ENCODE data around the gene PDCD4.
"Not testable (repeated sequence)": the region's sequence is repeated elsewhere in the genome, so short reads cannot be mapped to it uniquely, and the experiment has no call there.

PDCD4 gene

DNA sequence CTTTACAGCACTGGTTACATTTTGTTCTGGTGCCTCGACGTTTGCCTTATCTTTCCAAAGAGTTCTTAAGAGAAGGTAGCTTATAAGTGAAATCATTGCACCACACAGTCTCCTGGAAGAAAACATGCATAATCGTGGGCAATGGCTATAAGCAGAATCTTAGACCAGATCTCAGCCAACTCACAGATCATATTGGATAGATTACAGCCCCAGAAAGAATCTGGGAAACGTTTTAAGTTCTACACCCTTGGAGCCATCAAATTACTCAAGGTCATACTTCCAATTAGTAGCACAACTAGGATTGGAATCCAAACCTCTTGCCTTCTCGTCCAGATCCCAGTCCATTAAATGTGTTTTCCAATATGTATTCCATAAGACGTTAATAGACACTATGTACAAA is 8.8 kb upstream of the PDCD4 start:
- TF ChIP-seq, protein P1, sequence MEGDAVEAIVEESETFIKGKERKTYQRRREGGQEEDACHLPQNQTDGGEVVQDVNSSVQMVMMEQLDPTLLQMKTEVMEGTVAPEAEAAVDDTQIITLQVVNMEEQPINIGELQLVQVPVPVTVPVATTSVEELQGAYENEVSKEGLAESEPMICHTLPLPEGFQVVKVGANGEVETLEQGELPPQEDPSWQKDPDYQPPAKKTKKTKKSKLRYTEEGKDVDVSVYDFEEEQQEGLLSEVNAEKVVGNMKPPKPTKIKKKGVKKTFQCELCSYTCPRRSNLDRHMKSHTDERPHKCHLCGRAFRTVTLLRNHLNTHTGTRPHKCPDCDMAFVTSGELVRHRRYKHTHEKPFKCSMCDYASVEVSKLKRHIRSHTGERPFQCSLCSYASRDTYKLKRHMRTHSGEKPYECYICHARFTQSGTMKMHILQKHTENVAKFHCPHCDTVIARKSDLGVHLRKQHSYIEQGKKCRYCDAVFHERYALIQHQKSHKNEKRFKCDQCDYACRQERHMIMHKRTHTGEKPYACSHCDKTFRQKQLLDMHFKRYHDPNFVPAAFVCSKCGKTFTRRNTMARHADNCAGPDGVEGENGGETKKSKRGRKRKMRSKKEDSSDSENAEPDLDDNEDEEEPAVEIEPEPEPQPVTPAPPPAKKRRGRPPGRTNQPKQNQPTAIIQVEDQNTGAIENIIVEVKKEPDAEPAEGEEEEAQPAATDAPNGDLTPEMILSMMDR (conservative IDR thresholded peaks at IDR 0.05) = no peak
- no peak for TF ChIP-seq ZFX (IDR thresholded peaks at IDR 0.05)
- no peak overlapping the region for H3K27ac ChIP-seq

- TF ChIP-seq, protein P1 (conservative IDR thresholded peaks at IDR 0.05) = no peak
- TF ChIP-seq ZFX (IDR thresholded peaks at IDR 0.05) = no peak
Measured at GRCh38 chr10:110863361-110863760, 8.4 kb upstream of the PDCD4 start.

DNA sequence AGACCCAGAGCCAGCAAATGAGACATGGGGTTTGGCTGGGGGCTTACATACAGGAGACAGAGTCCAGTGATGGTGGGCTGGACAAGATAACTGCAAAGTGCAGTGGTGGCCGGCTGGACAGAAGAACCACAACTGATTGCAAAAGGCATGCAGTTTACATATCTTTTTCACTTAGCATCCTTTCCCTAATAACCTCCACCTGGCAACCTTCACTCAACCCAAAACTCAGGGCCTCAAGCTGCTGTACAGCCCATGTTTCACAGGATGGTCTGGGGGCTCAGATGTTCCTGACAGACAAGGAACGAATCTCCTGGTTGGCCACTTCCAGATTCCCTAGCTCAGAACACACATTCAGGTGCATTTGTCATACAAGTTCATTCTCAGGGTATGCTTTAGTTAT is 7.8 kb upstream of the PDCD4 start:
- TF ChIP-seq, protein P1 (conservative IDR thresholded peaks at IDR 0.05) = no peak
- TF ChIP-seq ZFX (IDR thresholded peaks at IDR 0.05) = no peak
- no peak overlapping the region for H3K27ac ChIP-seq

More at GRCh38 chr10:110863361-110863760, 8.4 kb upstream of the PDCD4 start:
- no peak overlapping the region for H3K27ac ChIP-seq

- H3K27ac ChIP-seq = no peak overlapping the region
- no peak for TF ChIP-seq ZFX (IDR thresholded peaks at IDR 0.05)
- TF ChIP-seq, protein P1 (conservative IDR thresholded peaks at IDR 0.05) = no peak
Measured at GRCh38 chr10:110864662-110865140, 7.0 kb upstream of the PDCD4 start.

- H3K27ac ChIP-seq = no peak overlapping the region
- TF ChIP-seq ZFX (IDR thresholded peaks at IDR 0.05) = no peak
- TF ChIP-seq, protein P1 (conservative IDR thresholded peaks at IDR 0.05) = no peak
Measured at GRCh38 chr10:110865186-110865808, 6.4 kb upstream of the PDCD4 start.

- no peak overlapping the region for H3K27ac ChIP-seq
- TF ChIP-seq, protein P1 (conservative IDR thresholded peaks at IDR 0.05) = no peak
- TF ChIP-seq ZFX (IDR thresholded peaks at IDR 0.05) = no peak
Measured at GRCh38 chr10:110865809-110866482, 5.8 kb upstream of the PDCD4 start.

DNA sequence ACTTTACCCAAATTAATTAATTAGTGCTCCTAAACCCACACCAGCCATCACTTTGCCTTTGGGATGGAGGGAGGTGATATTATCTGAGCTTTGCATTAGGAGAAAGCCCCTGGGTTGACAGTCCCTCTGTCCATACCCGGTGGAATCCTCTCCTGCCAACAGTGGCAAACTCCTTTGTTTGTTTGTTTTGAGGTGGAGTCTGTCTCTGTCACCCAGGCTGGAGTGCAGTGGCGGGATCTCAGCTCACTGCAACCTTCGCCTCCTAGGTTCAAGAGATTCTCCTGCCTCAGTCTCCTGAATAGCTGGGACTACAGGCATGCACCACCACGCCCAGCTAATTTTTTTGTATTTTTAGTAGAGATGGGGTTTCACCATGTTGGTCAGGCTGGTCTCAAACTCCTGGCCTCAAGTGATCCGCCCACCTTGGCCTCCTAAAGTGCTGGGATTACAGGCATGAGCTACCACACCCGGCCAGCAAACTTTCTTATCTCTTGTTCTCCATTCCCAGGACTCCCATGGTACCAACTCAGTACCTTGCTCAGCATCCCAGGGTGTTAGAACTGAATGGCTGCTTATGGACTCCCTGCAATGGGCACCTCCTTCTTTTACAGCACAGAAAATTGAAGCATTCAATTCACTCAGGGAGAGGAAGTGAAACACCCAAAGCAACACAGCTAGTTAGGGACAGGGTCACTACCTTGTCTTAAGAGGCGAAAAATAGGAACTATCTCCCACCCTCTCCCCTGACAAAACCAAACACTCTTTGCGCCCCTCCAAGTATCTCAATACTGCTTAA is 4.5 kb upstream of the PDCD4 start:
- H3K27ac ChIP-seq = not testable (repeated sequence)
